ENCODE measurements around the gene BMPR1B.

DNA sequence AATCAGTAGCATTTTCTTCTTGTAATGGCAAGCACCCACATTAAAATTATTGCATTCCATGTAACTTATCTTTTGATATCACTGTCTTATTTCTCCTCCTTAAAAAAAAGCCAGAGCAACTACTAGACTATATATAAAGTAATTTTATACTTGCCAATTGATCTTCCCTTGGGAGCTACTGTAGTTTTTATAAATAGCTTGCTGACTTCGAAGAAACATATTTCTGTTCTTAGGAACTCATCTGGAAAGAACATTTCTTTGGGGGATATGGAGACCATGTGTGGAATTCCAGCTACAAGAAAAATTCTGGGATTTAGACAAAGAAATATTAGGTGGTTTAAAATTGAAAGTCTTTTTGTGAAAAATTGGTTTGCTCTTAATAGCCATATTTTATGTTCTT, 94.9 kb downstream of the BMPR1B start:
- TF ChIP-seq, protein P1, sequence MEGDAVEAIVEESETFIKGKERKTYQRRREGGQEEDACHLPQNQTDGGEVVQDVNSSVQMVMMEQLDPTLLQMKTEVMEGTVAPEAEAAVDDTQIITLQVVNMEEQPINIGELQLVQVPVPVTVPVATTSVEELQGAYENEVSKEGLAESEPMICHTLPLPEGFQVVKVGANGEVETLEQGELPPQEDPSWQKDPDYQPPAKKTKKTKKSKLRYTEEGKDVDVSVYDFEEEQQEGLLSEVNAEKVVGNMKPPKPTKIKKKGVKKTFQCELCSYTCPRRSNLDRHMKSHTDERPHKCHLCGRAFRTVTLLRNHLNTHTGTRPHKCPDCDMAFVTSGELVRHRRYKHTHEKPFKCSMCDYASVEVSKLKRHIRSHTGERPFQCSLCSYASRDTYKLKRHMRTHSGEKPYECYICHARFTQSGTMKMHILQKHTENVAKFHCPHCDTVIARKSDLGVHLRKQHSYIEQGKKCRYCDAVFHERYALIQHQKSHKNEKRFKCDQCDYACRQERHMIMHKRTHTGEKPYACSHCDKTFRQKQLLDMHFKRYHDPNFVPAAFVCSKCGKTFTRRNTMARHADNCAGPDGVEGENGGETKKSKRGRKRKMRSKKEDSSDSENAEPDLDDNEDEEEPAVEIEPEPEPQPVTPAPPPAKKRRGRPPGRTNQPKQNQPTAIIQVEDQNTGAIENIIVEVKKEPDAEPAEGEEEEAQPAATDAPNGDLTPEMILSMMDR (IDR thresholded peaks at IDR 0.05; ENCODE audit: low read depth, low read length, missing input control) = no peak
- TF ChIP-seq, protein P2, sequence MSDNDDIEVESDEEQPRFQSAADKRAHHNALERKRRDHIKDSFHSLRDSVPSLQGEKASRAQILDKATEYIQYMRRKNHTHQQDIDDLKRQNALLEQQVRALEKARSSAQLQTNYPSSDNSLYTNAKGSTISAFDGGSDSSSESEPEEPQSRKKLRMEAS (IDR thresholded peaks at IDR 0.05) = no peak
- TF ChIP-seq TAF1 (conservative IDR thresholded peaks at IDR 0.05) (no peak), FOXA1 (IDR thresholded peaks at IDR 0.05) (no peak), SP1 (IDR thresholded peaks at IDR 0.05) (no peak), GABPA (IDR thresholded peaks at IDR 0.05 in 1 of 2, conservative IDR thresholded peaks at IDR 0.05 in 1 of 2) (no peak), YY1 (IDR thresholded peaks at IDR 0.05) (no peak)
- TF ChIP-seq, protein P3, sequence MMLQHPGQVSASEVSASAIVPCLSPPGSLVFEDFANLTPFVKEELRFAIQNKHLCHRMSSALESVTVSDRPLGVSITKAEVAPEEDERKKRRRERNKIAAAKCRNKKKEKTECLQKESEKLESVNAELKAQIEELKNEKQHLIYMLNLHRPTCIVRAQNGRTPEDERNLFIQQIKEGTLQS (IDR thresholded peaks at IDR 0.05) = no peak

Measured in liver (tissue), 3 donors.